Measurements from ENCODE around the gene TPSB2. TPM values are rescaled to one million over a fixed set of nuclear protein-coding genes. Genes with fewer than 3 reads are reported as not detected.

The TPSB2 gene
- total RNA-seq, 1 donor from 2014 or later = not detected

- DNase-seq (ENCODE audit: low spot score in 2 of 2) = no peak
- intact Hi-C loops (cut with DNase I) = loop anchor here (10.0 kb wide), 1 partner anchor 48 kb away; no protein-coding TSS in a partner anchor
- TF ChIP-seq CTCF (IDR thresholded peaks at IDR 0.05) = no peak
- H3K27me3 ChIP-seq = no peaks in the 10 kb centered on the region
- no peak overlapping the region for H3K4me3 ChIP-seq
- H3K4me1 ChIP-seq = no peaks in the 10 kb centered on the region
- H3K27ac ChIP-seq = no peak overlapping the region
- H3K36me3 ChIP-seq = no peaks in the 10 kb centered on the region
- no peaks in the 10 kb centered on the region for H3K9me3 ChIP-seq
These were observed 32.3 kb upstream of the TPSB2 start for GRCh38 chr16:1262210-1262845.

GRCh38 chr16:1261131-1261892, 31.3 kb upstream of the TPSB2 start:
- no peaks in the 10 kb centered on the region for H3K9me3 ChIP-seq
- no peaks in the 10 kb centered on the region for H3K4me1 ChIP-seq
- intact Hi-C loops (cut with DNase I) = loop anchor here (10.0 kb wide), 1 partner anchor 47 kb away; no protein-coding TSS in a partner anchor
- no peaks in the 10 kb centered on the region for H3K36me3 ChIP-seq
- DNase-seq (ENCODE audit: low spot score in 2 of 2) = no peak
- no peaks in the 10 kb centered on the region for H3K27me3 ChIP-seq
- no peak overlapping the region for H3K4me3 ChIP-seq
- no peak for TF ChIP-seq CTCF (IDR thresholded peaks at IDR 0.05)
- no peak overlapping the region for H3K27ac ChIP-seq

- H3K9me3 ChIP-seq = no peaks in the 10 kb centered on the region
- no peaks in the 10 kb centered on the region for H3K27me3 ChIP-seq
- no peak for TF ChIP-seq CTCF (IDR thresholded peaks at IDR 0.05)
- DNase-seq (ENCODE audit: low spot score in 2 of 2) = no peak
- H3K27ac ChIP-seq = no peak overlapping the region
- intact Hi-C loops (cut with DNase I) = loop anchor here (10.0 kb wide), 1 partner anchor 45 kb away; no protein-coding TSS in a partner anchor
- no peaks in the 10 kb centered on the region for H3K4me1 ChIP-seq
- H3K36me3 ChIP-seq = no peaks in the 10 kb centered on the region
- no peak overlapping the region for H3K4me3 ChIP-seq
These were observed 30.2 kb upstream of the TPSB2 start for GRCh38 chr16:1260101-1260680.

GRCh38 chr16:1259760-1260068, 29.7 kb upstream of the TPSB2 start:
- DNase-seq (ENCODE audit: low spot score in 2 of 2) = no peak
- Histone ChIP-seq H3K27me3 (no peaks in the 10 kb centered on the region), H3K27ac (no peak overlapping the region), H3K9me3 (no peaks in the 10 kb centered on the region), H3K4me1 (no peaks in the 10 kb centered on the region), H3K4me3 (no peak overlapping the region), H3K36me3 (no peaks in the 10 kb centered on the region)
- intact Hi-C loops (cut with DNase I) = loop anchor here (10.0 kb wide), 1 partner anchor 45 kb away; no protein-coding TSS in a partner anchor
- no peak for TF ChIP-seq CTCF (IDR thresholded peaks at IDR 0.05)

GRCh38 chr16:1258906-1259759, 29.1 kb upstream of the TPSB2 start:
- Histone ChIP-seq H3K4me3 (no peak overlapping the region), H3K9me3 (no peaks in the 10 kb centered on the region), H3K4me1 (no peaks in the 10 kb centered on the region), H3K27ac (no peak overlapping the region), H3K36me3 (no peaks in the 10 kb centered on the region), H3K27me3 (no peaks in the 10 kb centered on the region)
- no peak for DNase-seq (ENCODE audit: low spot score in 2 of 2)
- no peak for TF ChIP-seq CTCF (IDR thresholded peaks at IDR 0.05)
- intact Hi-C loops (cut with DNase I) = no loop called here

All from ascending aorta (tissue), 2 donors.